NT2/D1 (cell line): ENCODE measurements around the gene PSME1.

Experiments
- SUZ12 ChIP-seq: IDR thresholded peaks from 2 replicates; pipeline ENCODE4 v1.6.1; 2011; ENCODE audit not compliant: insufficient read length, insufficient read depth; ENCODE audit errors: extremely low read depth
- ZNF274 ChIP-seq: IDR thresholded peaks from 2 replicates; pipeline ENCODE4 v1.6.1; 2011; ENCODE audit warnings: mild to moderate bottlenecking, low read depth, low read length

- TF ChIP-seq ZNF274 (no peak), SUZ12 (no peak)
Observed at GRCh38 chr14:24135584-24135833, 485 bp upstream of the PSME1 start.
